Esophagus squamous epithelium (tissue), 4 donors: Measurements from ENCODE around the gene PCNT.

Source experiments
- CTCF ChIP-seq, 6 experiments: fragments of 450-650 bp in 4 of 6; fragments of 200-600 bp in 2 of 6; sonication (generic) in 2 of 6; IDR thresholded peaks; one replicate each; pipeline ENCODE4 v1.5.1; 2016 to 2019; ENCODE audit warnings: antibody characterized with exemption in 6 of 6, mild to moderate bottlenecking in 4 of 6, moderate library complexity in 4 of 6
- POLR2A ChIP-seq, 4 donors: fragments of 450-650 bp; IDR thresholded peaks; one replicate each; pipeline ENCODE4 v1.6.1; 2017; ENCODE audit warnings: antibody characterized with exemption in 4 of 4, mild to moderate bottlenecking in 4 of 4, moderate library complexity in 3 of 4

- TF ChIP-seq POLR2A (IDR thresholded peaks at IDR 0.05) (no peak), CTCF (IDR thresholded peaks at IDR 0.05) (no peak)
Observed at GRCh38 chr21:46312949-46313348, 11.0 kb upstream of the PCNT start.
